Left lung (tissue), 10 donors: Measurements from ENCODE around the gene EFNB1. TPM values are rescaled to one million over a fixed set of nuclear protein-coding genes. Genes with fewer than 3 reads are reported as not detected.

ENCODE experiments used
- ATAC-seq: fragments of 200-7000 bp; cut with Tn5 transposase; one replicate; pipeline ENCODE4 v1.9.1; 2020; ENCODE audit warnings: moderate library complexity
- DNase-seq, 4 donors: peaks; one replicate each; pipeline ENCODE4 v3.0.0-alpha.2; 2013 to 2020
- H3K27ac ChIP-seq, 2 donors: fragments of 200-600 bp; sonication (generic) in 1 of 2; one replicate each; pipeline versions ENCODE4 v1.5.0 to v1.8.0; 2020 to 2021
- H3K27me3 ChIP-seq, 2 donors: fragments of 200-600 bp; sonication (generic) in 1 of 2; one replicate each; pipeline versions ENCODE4 v1.5.0 to v1.8.0; 2020 to 2021
- H3K36me3 ChIP-seq, 2 donors: fragments of 200-600 bp; sonication (generic) in 1 of 2; one replicate each; pipeline versions ENCODE4 v1.5.0 to v1.8.0; 2020 to 2021
- H3K4me1 ChIP-seq, 2 donors: fragments of 200-600 bp; one replicate each; pipeline ENCODE4 v1.8.0; 2021
- H3K4me3 ChIP-seq, 2 donors: fragments of 200-600 bp; sonication (generic) in 1 of 2; one replicate each; pipeline versions ENCODE4 v1.5.0 to v1.8.0; 2020 to 2021; ENCODE audit warnings: mild to moderate bottlenecking in 1 of 2
- H3K9me3 ChIP-seq, 2 donors: fragments of 200-600 bp; sonication (generic) in 1 of 2; one replicate each; pipeline versions ENCODE4 v1.5.0 to v1.8.0; 2020 to 2021
- intact Hi-C, 2 donors: fragments of 100-400 bp; cut with DNase I; formaldehyde crosslinking; loops; one replicate each; pipeline versions ENCODE4 v1.11.2 to v1.14.2; 2022
- polyA plus RNA-seq, 6 donors: library from polyadenylated mRNA; unstranded; fragments of 120-200 nt; gene quantifications; one replicate each; pipeline ENCODE4 v1.2.1, GENCODE V29; 2013; ENCODE audit not compliant: insufficient read length in 6 of 6
- total RNA-seq, 2 donors: library from RNA; stranded (reverse); fragmentation: NEBNext Ultra II Directional; extraction: Animal tissue kit (Norgen Biotek cat#: 25700); gene quantifications; one replicate each; pipeline ENCODE4 v1.2.1, GENCODE V29; 2021
- TF ChIP-seq, protein P1 (sequence below), 2 donors: fragments of 200-600 bp; sonication (generic) in 1 of 2; IDR thresholded peaks; one replicate each; pipeline versions ENCODE4 v1.5.0 to v1.8.0; 2021; ENCODE audit warnings: antibody characterized with exemption in 2 of 2
- donor health status: DM: no; HTN: yes; CAD: no.
- donor health status: DM: no; HTN: no; CAD: no.

Gene EFNB1
- total and polyA plus RNA-seq, 8 donors = 34.8 to 69.9 (median 54.7) TPM

DNA sequence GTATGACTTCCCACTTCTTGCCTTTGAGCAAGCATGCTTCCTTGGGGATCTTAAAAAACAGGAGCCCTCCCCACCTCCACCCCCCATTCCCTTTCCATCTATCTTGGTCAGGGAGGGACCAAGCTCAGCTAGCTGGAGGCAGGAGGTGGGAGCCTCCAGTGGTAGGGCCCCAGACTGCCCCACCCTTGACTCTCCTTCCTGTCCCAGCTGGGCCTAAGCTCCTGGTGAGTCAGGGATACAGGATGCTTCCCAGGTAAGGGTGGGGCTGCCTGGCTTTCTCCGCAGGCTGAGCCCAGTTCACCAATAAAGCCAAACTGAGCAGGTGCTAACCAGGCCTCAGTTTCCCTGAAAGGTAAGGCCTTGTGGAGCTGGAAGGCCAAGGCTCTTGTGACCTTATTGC is 15.2 kb downstream of the EFNB1 start:
- Histone ChIP-seq H3K9me3 (no peaks in the 10 kb centered on the region), H3K4me3 (no peak overlapping the region), H3K27ac (no peak overlapping the region), H3K27me3 (no peaks in the 10 kb centered on the region), H3K36me3 (peaks cover 0 to 15% of the 10 kb centered on the region in 2 donors), H3K4me1 (peaks cover 0 to 12% of the 10 kb centered on the region in 2 donors)
- DNase-seq = no peak
- intact Hi-C loops = no loop called here
- TF ChIP-seq, protein P1, sequence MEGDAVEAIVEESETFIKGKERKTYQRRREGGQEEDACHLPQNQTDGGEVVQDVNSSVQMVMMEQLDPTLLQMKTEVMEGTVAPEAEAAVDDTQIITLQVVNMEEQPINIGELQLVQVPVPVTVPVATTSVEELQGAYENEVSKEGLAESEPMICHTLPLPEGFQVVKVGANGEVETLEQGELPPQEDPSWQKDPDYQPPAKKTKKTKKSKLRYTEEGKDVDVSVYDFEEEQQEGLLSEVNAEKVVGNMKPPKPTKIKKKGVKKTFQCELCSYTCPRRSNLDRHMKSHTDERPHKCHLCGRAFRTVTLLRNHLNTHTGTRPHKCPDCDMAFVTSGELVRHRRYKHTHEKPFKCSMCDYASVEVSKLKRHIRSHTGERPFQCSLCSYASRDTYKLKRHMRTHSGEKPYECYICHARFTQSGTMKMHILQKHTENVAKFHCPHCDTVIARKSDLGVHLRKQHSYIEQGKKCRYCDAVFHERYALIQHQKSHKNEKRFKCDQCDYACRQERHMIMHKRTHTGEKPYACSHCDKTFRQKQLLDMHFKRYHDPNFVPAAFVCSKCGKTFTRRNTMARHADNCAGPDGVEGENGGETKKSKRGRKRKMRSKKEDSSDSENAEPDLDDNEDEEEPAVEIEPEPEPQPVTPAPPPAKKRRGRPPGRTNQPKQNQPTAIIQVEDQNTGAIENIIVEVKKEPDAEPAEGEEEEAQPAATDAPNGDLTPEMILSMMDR (IDR thresholded peaks at IDR 0.05) = no peak
- ATAC-seq = no peak

DNA sequence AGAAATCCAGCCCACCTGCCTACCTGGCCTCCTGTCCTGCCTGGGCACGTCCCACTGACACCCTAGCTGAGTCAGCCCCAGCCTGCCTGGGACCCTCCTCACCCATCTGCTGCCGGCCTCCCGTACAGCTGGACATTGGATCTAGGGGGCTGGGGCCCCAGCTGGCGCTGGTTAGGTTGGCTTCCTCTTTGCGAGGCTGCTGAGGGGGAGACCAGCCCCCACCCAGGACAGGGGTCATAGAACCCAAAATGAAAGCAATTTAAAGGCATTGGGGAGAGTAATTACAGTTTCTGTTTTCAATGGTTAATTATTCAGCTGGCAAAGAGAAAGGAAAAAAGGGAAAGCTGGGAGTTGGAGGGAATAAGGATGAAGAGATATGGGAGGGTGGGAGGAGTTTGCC is 15.8 kb downstream of the EFNB1 start:
- intact Hi-C loops = no loop called here
- peaks cover 0 to 13% of the 10 kb centered on the region in 2 donors for H3K36me3 ChIP-seq
- no peaks in the 10 kb centered on the region for H3K27me3 ChIP-seq
- TF ChIP-seq, protein P1 (IDR thresholded peaks at IDR 0.05) = no peak
- H3K4me1 ChIP-seq = peaks cover 0 to 12% of the 10 kb centered on the region in 2 donors
- no peak overlapping the region for H3K4me3 ChIP-seq
- no peak overlapping the region for H3K27ac ChIP-seq
- ATAC-seq = no peak
- no peaks in the 10 kb centered on the region for H3K9me3 ChIP-seq
- no peak for DNase-seq

DNA sequence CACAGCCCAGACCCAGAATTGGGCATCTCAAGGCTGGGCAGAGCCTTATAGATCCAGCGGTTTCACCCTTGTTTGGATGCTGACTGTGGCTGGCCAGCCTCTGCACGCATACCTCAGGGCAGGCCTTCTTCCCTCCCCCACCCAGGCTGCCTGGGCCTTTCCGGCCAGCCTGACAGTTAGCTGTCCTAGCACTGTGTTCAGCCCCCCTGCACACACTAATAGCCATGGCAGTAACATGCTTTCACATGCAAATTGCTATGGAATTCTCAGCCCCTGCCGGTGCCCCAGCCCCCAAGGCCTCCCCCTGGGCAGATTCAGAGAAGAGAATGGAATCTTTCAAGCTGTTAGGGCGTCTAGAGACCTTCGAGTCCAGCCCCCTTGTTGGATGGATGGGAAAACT is 17.7 kb downstream of the EFNB1 start:
- no peak for DNase-seq
- ATAC-seq = no peak
- H3K27ac ChIP-seq = no peak overlapping the region

DNA sequence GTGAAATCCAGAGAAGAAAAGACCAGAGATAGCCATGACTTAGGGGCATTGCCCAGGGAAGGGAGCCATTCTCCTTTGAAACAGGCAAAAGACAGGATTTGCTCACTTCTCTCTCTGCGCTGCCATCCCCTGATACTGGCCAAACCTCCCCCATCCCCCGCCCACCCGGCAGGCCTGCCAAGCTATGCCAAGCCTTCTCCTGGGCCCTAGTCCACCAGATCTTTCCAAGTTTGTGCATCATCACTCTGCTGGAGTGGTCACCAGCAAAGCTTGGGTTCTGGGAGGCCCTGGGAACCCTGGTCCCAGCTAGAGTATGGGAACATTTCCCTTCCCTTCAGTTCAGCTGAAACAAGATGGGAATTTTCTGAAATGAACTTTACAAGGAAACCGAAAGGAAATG is 18.4 kb downstream of the EFNB1 start:
- DNase-seq = no peak
- Histone ChIP-seq H3K9me3 (no peaks in the 10 kb centered on the region), H3K4me1 (peaks cover 0 to 8% of the 10 kb centered on the region in 2 donors), H3K36me3 (no peaks in the 10 kb centered on the region), H3K27ac (no peak overlapping the region), H3K27me3 (no peaks in the 10 kb centered on the region), H3K4me3 (no peak overlapping the region)
- no peak for ATAC-seq
- TF ChIP-seq, protein P1 (IDR thresholded peaks at IDR 0.05) = no peak
- intact Hi-C loops = no loop called here

More for the DNA sequence above, 17.7 kb downstream of the EFNB1 start:
- H3K36me3 ChIP-seq = no peaks in the 10 kb centered on the region
- no peak overlapping the region for H3K4me3 ChIP-seq
- TF ChIP-seq, protein P1 (IDR thresholded peaks at IDR 0.05) = no peak
- H3K27me3 ChIP-seq = no peaks in the 10 kb centered on the region
- H3K9me3 ChIP-seq = no peaks in the 10 kb centered on the region
- intact Hi-C loops = no loop called here
- H3K4me1 ChIP-seq = peaks cover 0 to 12% of the 10 kb centered on the region in 2 donors

DNA sequence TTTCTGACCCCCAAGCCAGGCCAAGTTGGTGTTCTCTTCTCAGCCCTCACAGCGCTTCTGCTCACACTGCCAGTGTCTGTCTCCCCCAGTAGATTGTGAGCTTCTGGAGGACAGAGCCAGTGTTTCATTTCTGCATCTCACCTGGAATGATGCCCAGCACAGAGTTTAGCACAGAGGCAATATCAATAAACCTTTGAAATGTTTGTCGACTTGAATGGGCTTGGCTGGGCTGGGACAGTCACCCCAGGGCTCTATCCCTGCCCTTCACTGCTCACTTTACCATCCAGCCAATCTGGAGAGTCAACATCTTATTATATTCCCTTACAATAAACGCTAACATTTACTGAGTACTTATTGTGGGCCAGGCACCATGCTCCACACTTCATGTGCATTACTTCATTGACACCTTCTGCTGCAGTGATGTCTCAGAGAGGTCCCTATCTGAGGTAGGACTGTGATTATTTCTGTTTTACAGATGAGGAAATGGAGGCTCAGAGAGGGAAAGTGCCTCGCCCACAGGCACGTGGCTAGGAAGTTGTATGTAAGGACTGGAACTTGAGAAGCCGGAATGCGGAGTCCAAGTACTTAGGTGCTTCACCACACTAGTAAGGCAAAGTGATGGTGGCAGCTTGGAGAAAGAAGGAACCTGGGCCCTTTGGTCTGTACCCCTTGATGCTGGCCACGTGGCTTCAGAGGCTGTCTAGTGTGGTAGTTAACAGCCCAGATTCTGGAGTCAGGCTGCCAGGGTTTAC is 19.5 kb downstream of the EFNB1 start:
- TF ChIP-seq, protein P1 (IDR thresholded peaks at IDR 0.05) = no peak
- Histone ChIP-seq H3K27ac (no peak overlapping the region), H3K4me3 (no peak overlapping the region), H3K27me3 (no peaks in the 10 kb centered on the region), H3K4me1 (no peaks in the 10 kb centered on the region), H3K36me3 (no peaks in the 10 kb centered on the region), H3K9me3 (no peaks in the 10 kb centered on the region)
- ATAC-seq (no peak), DNase-seq (no peak)
- intact Hi-C loops = no loop called here
